H1 (cell line): ENCODE data around the gene PSME3. TPM values are rescaled to one million over a fixed set of nuclear protein-coding genes. Genes with fewer than 3 reads are reported as not detected.

Experiments used
- polyA plus RNA-seq, 7 experiments: library from polyadenylated mRNA; depleted of rRNA in 3 of 7; stranded (reverse) in 5 of 7; unstranded in 2 of 7; fragments of >200 nt in 5 of 7; fragments of 200-250 nt in 2 of 7; gene quantifications; 1 replicate in 5 of 7; 2 replicates in 1 of 7; 4 replicates in 1 of 7; pipeline versions ENCODE4 v1.2.1 to v1.2.3, GENCODE V29; 2011 to 2013; ENCODE audit warnings: missing spikeins in 2 of 7, mixed read lengths in 2 of 7
- total RNA-seq: library from RNA; stranded (reverse); fragmentation: NEBNext Ultra II Directional; extraction: Animal tissue kit (Norgen Biotek cat#: 25700); gene quantifications from 2 replicates; pipeline ENCODE4 v1.2.1, GENCODE V29; 2021
- TF ChIP-seq, protein P1 (sequence below): IDR thresholded peaks from 2 replicates; pipeline ENCODE4 v1.6.1; 2012; ENCODE audit warnings: low read length, inconsistent platforms

Gene PSME3
- total and polyA plus RNA-seq, 2 of the 8 experiments (the other 6 are each of a cell fraction or from before 2014, with no cell fraction given) = 149 to 224 TPM

DNA sequence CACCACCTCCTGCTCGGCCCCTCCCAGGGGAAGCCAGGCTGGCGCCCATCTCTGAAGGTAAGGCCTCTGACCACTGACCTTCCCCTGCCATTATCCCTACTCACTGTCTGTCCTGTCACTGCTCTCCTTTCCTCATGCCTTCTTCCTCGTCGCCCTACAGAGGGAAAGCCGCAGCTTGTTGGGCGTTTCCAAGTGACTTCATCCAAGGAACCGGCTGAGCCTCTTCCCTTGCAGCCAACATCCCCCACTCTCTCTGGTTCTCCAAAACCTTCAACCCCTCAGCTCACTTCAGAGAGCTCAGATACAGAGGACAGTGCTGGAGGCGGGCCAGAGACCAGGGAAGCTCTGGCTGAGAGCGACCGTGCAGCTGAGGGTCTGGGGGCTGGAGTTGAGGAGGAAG, 37.7 kb upstream of the PSME3 start (continued):
- TF ChIP-seq, protein P1, sequence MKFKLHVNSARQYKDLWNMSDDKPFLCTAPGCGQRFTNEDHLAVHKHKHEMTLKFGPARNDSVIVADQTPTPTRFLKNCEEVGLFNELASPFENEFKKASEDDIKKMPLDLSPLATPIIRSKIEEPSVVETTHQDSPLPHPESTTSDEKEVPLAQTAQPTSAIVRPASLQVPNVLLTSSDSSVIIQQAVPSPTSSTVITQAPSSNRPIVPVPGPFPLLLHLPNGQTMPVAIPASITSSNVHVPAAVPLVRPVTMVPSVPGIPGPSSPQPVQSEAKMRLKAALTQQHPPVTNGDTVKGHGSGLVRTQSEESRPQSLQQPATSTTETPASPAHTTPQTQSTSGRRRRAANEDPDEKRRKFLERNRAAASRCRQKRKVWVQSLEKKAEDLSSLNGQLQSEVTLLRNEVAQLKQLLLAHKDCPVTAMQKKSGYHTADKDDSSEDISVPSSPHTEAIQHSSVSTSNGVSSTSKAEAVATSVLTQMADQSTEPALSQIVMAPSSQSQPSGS = no peak
- TF ChIP-seq, all 59 proteins: peak for 0
